Activated naive CD4-positive, alpha-beta T cell treated with anti-CD3 and anti-CD28 coated beads for 36 hours (primary cell): ENCODE data around the gene NCOA1. TPM values are rescaled to one million over a fixed set of nuclear protein-coding genes. Genes with fewer than 3 reads are reported as not detected.

Experiments used
- CTCF ChIA-PET: fragments of 350-600 bp; sonication (Branson Sonifier 250); formaldehyde crosslinking; loops from one replicate; lab custom pipeline; 2021; ENCODE audit warnings: antibody characterized with exemption; lab: Charles Lee
- DNase-seq: peaks from one replicate; pipeline ENCODE4 v3.0.0-alpha.2; 2020
- H3K27ac Mint-ChIP-seq: one replicate; pipeline ENCODE4 v1.8.0; 2021; ENCODE audit warnings: mild to moderate bottlenecking, mixed read lengths
- H3K27me3 Mint-ChIP-seq: one replicate; pipeline ENCODE4 v1.8.0; 2021; ENCODE audit warnings: low read depth, mixed read lengths
- H3K36me3 Mint-ChIP-seq: one replicate; pipeline ENCODE4 v1.8.0; 2021; ENCODE audit warnings: low read depth, mixed read lengths
- H3K4me1 Mint-ChIP-seq: one replicate; pipeline ENCODE4 v1.8.0; 2021; ENCODE audit warnings: low read depth, mixed read lengths
- H3K4me3 Mint-ChIP-seq: one replicate; pipeline ENCODE4 v1.8.0; 2021; ENCODE audit warnings: mild to moderate bottlenecking, moderate library complexity, mixed read lengths
- H3K9me3 Mint-ChIP-seq: one replicate; pipeline ENCODE4 v1.8.0; 2021; ENCODE audit warnings: mixed read lengths
- intact Hi-C: fragments of 100-400 bp; cut with micrococcal nuclease; formaldehyde crosslinking; loops from one replicate; pipeline ENCODE4 v1.15.1; 2023
- total RNA-seq, 2 experiments: library from RNA; stranded (reverse); gene quantifications; one replicate each; pipeline ENCODE4 v1.2.3, GENCODE V29; 2021

Gene NCOA1
- total RNA-seq, 2 experiments from 2014 or later, result 14.0 to 15.4 TPM

GRCh38 chr2:24494410-24494809, 3.4 kb downstream of the NCOA1 start:
- no peaks in the 10 kb centered on the region for H3K9me3 Mint-ChIP-seq
- H3K36me3 Mint-ChIP-seq, result no peaks in the 10 kb centered on the region
- H3K27ac Mint-ChIP-seq, result no peak overlapping the region
- CTCF ChIA-PET, result no interaction called here
- no peak for DNase-seq
- H3K27me3 Mint-ChIP-seq, result no peaks in the 10 kb centered on the region
- H3K4me1 Mint-ChIP-seq, result peaks cover 63% of the 10 kb centered on the region
- H3K4me3 Mint-ChIP-seq, result no peak overlapping the region
- intact Hi-C loops, result loop anchor here (5.0 to 10.0 kb wide), 3 partner anchors 333 to 570 kb away; partner anchors contain the start of genes ATAD2B, FKBP1B and WDCP

- peaks cover 62% of the 10 kb centered on the region for H3K4me1 Mint-ChIP-seq
- H3K36me3 Mint-ChIP-seq, result no peaks in the 10 kb centered on the region
- no peaks in the 10 kb centered on the region for H3K27me3 Mint-ChIP-seq
- no peak for DNase-seq
- CTCF ChIA-PET, result interaction anchor here (0.5 kb wide), 1 partner anchor 55 kb away, joined by 5 read pairs; no protein-coding TSS in a partner anchor
- no peak overlapping the region for H3K27ac Mint-ChIP-seq
- no peaks in the 10 kb centered on the region for H3K9me3 Mint-ChIP-seq
- intact Hi-C loops, result loop anchor here (10.0 kb wide), 2 partner anchors 451 to 571 kb away; partner anchors contain the start of genes ATAD2B, FKBP1B and WDCP
- H3K4me3 Mint-ChIP-seq, result no peak overlapping the region
Observed at GRCh38 chr2:24495451-24495850, 4.4 kb downstream of the NCOA1 start.

GRCh38 chr2:24496959-24497358, 5.9 kb downstream of the NCOA1 start:
- Mint-ChIP-seq H3K4me3 (no peak overlapping the region), H3K27me3 (no peaks in the 10 kb centered on the region), H3K27ac (no peak overlapping the region), H3K4me1 (peaks cover 64% of the 10 kb centered on the region), H3K36me3 (no peaks in the 10 kb centered on the region), H3K9me3 (no peaks in the 10 kb centered on the region)
- DNase-seq, result no peak
- CTCF ChIA-PET, result interaction anchor here (0.7 to 1.3 kb wide), 2 partner anchors 10 kb away, joined by 4 read pairs; no protein-coding TSS in a partner anchor
- intact Hi-C loops, result loop anchor here (10.0 kb wide), 2 partner anchors 452 to 572 kb away; partner anchors contain the start of genes ATAD2B, FKBP1B and WDCP

GRCh38 chr2:24497685-24498084, 6.6 kb downstream of the NCOA1 start:
- Mint-ChIP-seq H3K4me1 (peaks cover 62% of the 10 kb centered on the region), H3K27ac (no peak overlapping the region), H3K9me3 (no peaks in the 10 kb centered on the region), H3K36me3 (no peaks in the 10 kb centered on the region), H3K4me3 (no peak overlapping the region), H3K27me3 (no peaks in the 10 kb centered on the region)
- intact Hi-C loops, result loop anchor here (10.0 kb wide), 2 partner anchors 453 to 573 kb away; partner anchors contain the start of genes ATAD2B, FKBP1B and WDCP
- CTCF ChIA-PET, result interaction anchor here (0.7 kb wide), 1 partner anchor 1312 kb away, joined by 6 read pairs; no protein-coding TSS in a partner anchor
- no peak for DNase-seq

- Mint-ChIP-seq H3K9me3 (no peaks in the 10 kb centered on the region), H3K27ac (no peak overlapping the region), H3K36me3 (no peaks in the 10 kb centered on the region), H3K27me3 (no peaks in the 10 kb centered on the region), H3K4me1 (peaks cover 62% of the 10 kb centered on the region), H3K4me3 (no peak overlapping the region)
- DNase-seq, result no peak
- CTCF ChIA-PET, result interaction anchor here (0.7 kb wide), 1 partner anchor 1312 kb away, joined by 6 read pairs; no protein-coding TSS in a partner anchor
- intact Hi-C loops, result loop anchor here (10.0 kb wide), 2 partner anchors 453 to 573 kb away; partner anchors contain the start of genes ATAD2B, FKBP1B and WDCP
Observed at GRCh38 chr2:24498121-24498520, 7.1 kb downstream of the NCOA1 start.

- CTCF ChIA-PET, result interaction anchor here (0.6 to 2.0 kb wide), 2 partner anchors 11 to 27 kb away, joined by 3 to 8 read pairs; no protein-coding TSS in a partner anchor
- intact Hi-C loops, result no loop called here
- Mint-ChIP-seq H3K4me1 (peaks cover 51% of the 10 kb centered on the region), H3K4me3 (no peak overlapping the region), H3K36me3 (no peaks in the 10 kb centered on the region), H3K27ac (no peak overlapping the region), H3K27me3 (no peaks in the 10 kb centered on the region), H3K9me3 (no peaks in the 10 kb centered on the region)
- DNase-seq, result no peak
Observed at GRCh38 chr2:24501813-24502212, 10.8 kb downstream of the NCOA1 start.

GRCh38 chr2:24505534-24506275, 14.7 kb downstream of the NCOA1 start:
- no peaks in the 10 kb centered on the region for H3K27me3 Mint-ChIP-seq
- CTCF ChIA-PET, result interaction anchor here (1.4 kb wide), 1 partner anchor 15 kb away, joined by 4 read pairs; no protein-coding TSS in a partner anchor
- intact Hi-C loops, result no loop called here

GRCh38 chr2:24507549-24507948, 16.5 kb downstream of the NCOA1 start:
- Mint-ChIP-seq H3K36me3 (no peaks in the 10 kb centered on the region), H3K27me3 (no peaks in the 10 kb centered on the region), H3K27ac (no peak overlapping the region), H3K9me3 (no peaks in the 10 kb centered on the region), H3K4me3 (no peak overlapping the region), H3K4me1 (peaks cover 67% of the 10 kb centered on the region)
- no peak for DNase-seq
- CTCF ChIA-PET, result interaction anchor here (1.5 to 1.6 kb wide), 2 partner anchors 16 to 85 kb away, joined by 3 to 4 read pairs; no protein-coding TSS in a partner anchor
- intact Hi-C loops, result no loop called here

More at GRCh38 chr2:24505534-24506275, 14.7 kb downstream of the NCOA1 start:
- DNase-seq, result no peak
- H3K4me3 Mint-ChIP-seq, result no peak overlapping the region
- H3K4me1 Mint-ChIP-seq, result peaks cover 58% of the 10 kb centered on the region
- no peaks in the 10 kb centered on the region for H3K9me3 Mint-ChIP-seq
- H3K27ac Mint-ChIP-seq, result no peak overlapping the region
- H3K36me3 Mint-ChIP-seq, result no peaks in the 10 kb centered on the region

GRCh38 chr2:24508878-24509277, 17.8 kb downstream of the NCOA1 start:
- H3K27me3 Mint-ChIP-seq, result no peaks in the 10 kb centered on the region
- CTCF ChIA-PET, result no interaction called here
- intact Hi-C loops, result loop anchor here (2.0 kb wide), 1 partner anchor 16 kb away; no protein-coding TSS in a partner anchor
- H3K4me1 Mint-ChIP-seq, result peaks cover 70% of the 10 kb centered on the region
- H3K27ac Mint-ChIP-seq, result no peak overlapping the region
- no peak for DNase-seq
- no peaks in the 10 kb centered on the region for H3K9me3 Mint-ChIP-seq
- H3K36me3 Mint-ChIP-seq, result no peaks in the 10 kb centered on the region
- no peak overlapping the region for H3K4me3 Mint-ChIP-seq

GRCh38 chr2:24509425-24509824, 18.4 kb downstream of the NCOA1 start:
- intact Hi-C loops, result loop anchor here (2.0 kb wide), 1 partner anchor 17 kb away; no protein-coding TSS in a partner anchor
- no peaks in the 10 kb centered on the region for H3K36me3 Mint-ChIP-seq
- DNase-seq, result no peak
- H3K4me1 Mint-ChIP-seq, result peaks cover 68% of the 10 kb centered on the region
- no peak overlapping the region for H3K4me3 Mint-ChIP-seq
- CTCF ChIA-PET, result no interaction called here
- no peaks in the 10 kb centered on the region for H3K27me3 Mint-ChIP-seq
- no peak overlapping the region for H3K27ac Mint-ChIP-seq
- no peaks in the 10 kb centered on the region for H3K9me3 Mint-ChIP-seq

- Mint-ChIP-seq H3K27ac (no peak overlapping the region), H3K4me1 (peaks cover 66% of the 10 kb centered on the region), H3K36me3 (no peaks in the 10 kb centered on the region), H3K4me3 (no peak overlapping the region), H3K9me3 (no peaks in the 10 kb centered on the region), H3K27me3 (no peaks in the 10 kb centered on the region)
- no peak for DNase-seq
- CTCF ChIA-PET, result no interaction called here
- intact Hi-C loops, result loop anchor here (2.0 kb wide), 1 partner anchor 17 kb away; no protein-coding TSS in a partner anchor
Observed at GRCh38 chr2:24509840-24510239, 18.8 kb downstream of the NCOA1 start.

GRCh38 chr2:24510771-24511170, 19.7 kb downstream of the NCOA1 start:
- H3K27ac Mint-ChIP-seq, result no peak overlapping the region
- peaks cover 67% of the 10 kb centered on the region for H3K4me1 Mint-ChIP-seq
- intact Hi-C loops, result no loop called here
- H3K4me3 Mint-ChIP-seq, result no peak overlapping the region
- CTCF ChIA-PET, result no interaction called here
- H3K27me3 Mint-ChIP-seq, result no peaks in the 10 kb centered on the region
- no peak for DNase-seq
- H3K9me3 Mint-ChIP-seq, result no peaks in the 10 kb centered on the region
- H3K36me3 Mint-ChIP-seq, result no peaks in the 10 kb centered on the region
